HepG2 (cell line): ENCODE measurements around the gene CPN1.

Source experiments
- BRCA1 ChIP-seq: sonication (generic); formaldehyde crosslinking; IDR thresholded peaks from 2 replicates; pipeline ENCODE4 v1.4.0; 2020; ENCODE audit warnings: missing genetic modification reagents
- GTF2F1 ChIP-seq: fragments of 150-350 bp; IDR thresholded peaks from 2 replicates; pipeline ENCODE4 v1.6.1; 2014; ENCODE audit warnings: low read length
- KMT2B ChIP-seq: IDR thresholded peaks from 2 replicates; pipeline ENCODE4 v1.6.1; 2016; ENCODE audit warnings: missing genetic modification reagents, missing compliant biosample characterization
- PHF21A ChIP-seq: sonication (generic); formaldehyde crosslinking; IDR thresholded peaks from 2 replicates; pipeline ENCODE4 v1.5.0; 2020; ENCODE audit warnings: mild to moderate bottlenecking, missing genetic modification reagents
- RFX5 ChIP-seq: IDR thresholded peaks from 2 replicates; pipeline ENCODE4 v1.6.1; 2011; ENCODE audit warnings: low read depth, low read length, improper control_type of control experiment
- TSC22D2 ChIP-seq: sonication (generic); formaldehyde crosslinking; IDR thresholded peaks from 2 replicates; pipeline ENCODE4 v1.5.1; 2020; ENCODE audit warnings: missing genetic modification reagents, mild to moderate bottlenecking, borderline replicate concordance
- ZFP36L1 ChIP-seq: sonication (generic); formaldehyde crosslinking; IDR thresholded peaks from 2 replicates; pipeline ENCODE4 v1.8.0; 2022; ENCODE audit warnings: mild to moderate bottlenecking, missing genetic modification reagents, moderate library complexity
- TF ChIP-seq, protein P1 (sequence below): sonication (generic); formaldehyde crosslinking; IDR thresholded peaks from 2 replicates; pipeline ENCODE4 v1.4.0; 2020; ENCODE audit warnings: missing genetic modification reagents

- no peak for TF ChIP-seq PHF21A (CRISPR knock-in tag)
- no peak for TF ChIP-seq BRCA1 (CRISPR knock-in tag)
- no peak for TF ChIP-seq ZFP36L1 (CRISPR knock-in tag)
- no peak for TF ChIP-seq GTF2F1
- TF ChIP-seq KMT2B (CRISPR knock-in tag) = no peak
- TF ChIP-seq TSC22D2 = no peak
- no peak for TF ChIP-seq RFX5
- TF ChIP-seq, protein P1, sequence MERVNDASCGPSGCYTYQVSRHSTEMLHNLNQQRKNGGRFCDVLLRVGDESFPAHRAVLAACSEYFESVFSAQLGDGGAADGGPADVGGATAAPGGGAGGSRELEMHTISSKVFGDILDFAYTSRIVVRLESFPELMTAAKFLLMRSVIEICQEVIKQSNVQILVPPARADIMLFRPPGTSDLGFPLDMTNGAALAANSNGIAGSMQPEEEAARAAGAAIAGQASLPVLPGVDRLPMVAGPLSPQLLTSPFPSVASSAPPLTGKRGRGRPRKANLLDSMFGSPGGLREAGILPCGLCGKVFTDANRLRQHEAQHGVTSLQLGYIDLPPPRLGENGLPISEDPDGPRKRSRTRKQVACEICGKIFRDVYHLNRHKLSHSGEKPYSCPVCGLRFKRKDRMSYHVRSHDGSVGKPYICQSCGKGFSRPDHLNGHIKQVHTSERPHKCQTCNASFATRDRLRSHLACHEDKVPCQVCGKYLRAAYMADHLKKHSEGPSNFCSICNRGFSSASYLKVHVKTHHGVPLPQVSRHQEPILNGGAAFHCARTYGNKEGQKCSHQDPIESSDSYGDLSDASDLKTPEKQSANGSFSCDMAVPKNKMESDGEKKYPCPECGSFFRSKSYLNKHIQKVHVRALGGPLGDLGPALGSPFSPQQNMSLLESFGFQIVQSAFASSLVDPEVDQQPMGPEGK = no peak
Observed at GRCh38 chr10:100043344-100043743, 38.3 kb downstream of the CPN1 start.
